Astrocyte (in vitro differentiated cells and primary cell): ENCODE results near the gene OTULINL. TPM values are rescaled to one million over a fixed set of nuclear protein-coding genes. Genes with fewer than 3 reads are reported as not detected.

Source experiments
- DNase-seq: peaks from one replicate; pipeline ENCODE4 v3.0.0-alpha.2; 2010; ENCODE audit warnings: low read depth
- FAIRE-seq: peaks from 2 replicates; lab custom pipeline; 2011; peaks lifted over from hg19 to GRCh38; lab: Jason Lieb, UNC
- H2AFZ ChIP-seq: 2 replicates; pipeline ENCODE4 v1.6.0; 2012; ENCODE audit warnings: low read depth, low read length, inconsistent platforms
- H3K27ac ChIP-seq: 2 replicates; pipeline ENCODE4 v1.5.1; 2011; ENCODE audit warnings: low read depth, low read length, inconsistent platforms
- H3K27me3 ChIP-seq: 2 replicates; pipeline ENCODE4 v1.6.0; 2011; ENCODE audit warnings: low read length, inconsistent platforms; ENCODE audit not compliant: insufficient read depth
- H3K36me3 ChIP-seq: 2 replicates; pipeline ENCODE4 v1.5.1; 2011; ENCODE audit warnings: low read length, inconsistent platforms; ENCODE audit not compliant: insufficient read depth
- H3K4me1 ChIP-seq: 2 replicates; pipeline ENCODE4 v1.5.1; 2011; ENCODE audit warnings: low read length, inconsistent platforms; ENCODE audit not compliant: insufficient read depth
- H3K4me2 ChIP-seq: 2 replicates; pipeline ENCODE4 v1.6.0; 2012; ENCODE audit warnings: low read length, inconsistent platforms
- H3K4me3 ChIP-seq: 2 replicates; pipeline ENCODE4 v1.5.1; 2011; ENCODE audit warnings: low read depth, mild to moderate bottlenecking, low read length, inconsistent platforms; ENCODE audit not compliant: insufficient read depth
- H3K79me2 ChIP-seq: 2 replicates; pipeline ENCODE4 v1.6.0; 2012; ENCODE audit warnings: mild to moderate bottlenecking, low read length, inconsistent platforms; ENCODE audit not compliant: insufficient read depth
- H3K9ac ChIP-seq: 2 replicates; pipeline ENCODE4 v1.6.0; 2012; ENCODE audit warnings: mild to moderate bottlenecking, low read length, inconsistent platforms
- H3K9me3 ChIP-seq: 2 replicates; pipeline ENCODE4 v1.5.1; 2012; ENCODE audit warnings: low read depth, mild to moderate bottlenecking, low read length, inconsistent platforms; ENCODE audit not compliant: insufficient read depth
- H4K20me1 ChIP-seq: 2 replicates; pipeline ENCODE4 v1.6.0; 2012; ENCODE audit warnings: low read length, inconsistent platforms; ENCODE audit not compliant: insufficient read depth
- H3K27ac Mint-ChIP-seq: one replicate; pipeline ENCODE4 v1.8.0; 2021; ENCODE audit warnings: mild to moderate bottlenecking, mixed read lengths; ENCODE audit not compliant: unreplicated experiment
- H3K27me3 Mint-ChIP-seq: one replicate; pipeline ENCODE4 v1.8.0; 2021; ENCODE audit warnings: low read depth, mixed read lengths; ENCODE audit not compliant: unreplicated experiment
- H3K36me3 Mint-ChIP-seq: one replicate; pipeline ENCODE4 v1.8.0; 2021; ENCODE audit warnings: low read depth, mixed read lengths; ENCODE audit not compliant: unreplicated experiment
- H3K4me1 Mint-ChIP-seq: one replicate; pipeline ENCODE4 v1.8.0; 2021; ENCODE audit warnings: low read depth, mixed read lengths; ENCODE audit not compliant: unreplicated experiment
- H3K4me3 Mint-ChIP-seq: one replicate; pipeline ENCODE4 v1.8.0; 2021; ENCODE audit warnings: mild to moderate bottlenecking, moderate library complexity, mixed read lengths; ENCODE audit not compliant: unreplicated experiment
- H3K9me3 Mint-ChIP-seq: one replicate; pipeline ENCODE4 v1.8.0; 2021; ENCODE audit warnings: mild to moderate bottlenecking, mixed read lengths; ENCODE audit not compliant: unreplicated experiment
- CTCF ChIP-seq: IDR thresholded peaks from 2 replicates; pipeline ENCODE4 v1.5.1; 2011; ENCODE audit warnings: low read depth, mild to moderate bottlenecking, inconsistent platforms, low read length, moderate library complexity; ENCODE audit not compliant: insufficient read depth
- EZH2 ChIP-seq: IDR thresholded peaks from 2 replicates; pipeline ENCODE4 v1.6.1; 2012; ENCODE audit warnings: mild to moderate bottlenecking, low read length, inconsistent platforms; ENCODE audit not compliant: insufficient read depth
- total RNA-seq: library from RNA; stranded (reverse); gene quantifications from 2 replicates; pipeline ENCODE4 v1.2.1, GENCODE V29; 2021

The OTULINL gene
- total RNA-seq, 1 donor from 2014 or later, result 2.8 TPM

- H3K36me3 Mint-ChIP-seq, result no peaks in the 10 kb centered on the region
- no peak overlapping the region for H3K4me3 ChIP-seq
- no peak overlapping the region for H3K27ac Mint-ChIP-seq
- peaks cover 21% of the 10 kb centered on the region for H3K4me1 Mint-ChIP-seq
- H3K36me3 ChIP-seq, result no peaks in the 10 kb centered on the region
- H3K27me3 Mint-ChIP-seq, result peaks cover 2% of the 10 kb centered on the region
- H2AFZ ChIP-seq, result no peak overlapping the region
- no peak overlapping the region for H3K9ac ChIP-seq
- H3K27me3 ChIP-seq, result no peaks in the 10 kb centered on the region
- no peak for TF ChIP-seq CTCF
- TF ChIP-seq EZH2, result no peak
- FAIRE-seq (no peak), DNase-seq (no peak)
- no peak overlapping the region for H3K4me3 Mint-ChIP-seq
- H3K9me3 Mint-ChIP-seq, result peaks cover 1% of the 10 kb centered on the region
- H3K4me2 ChIP-seq, result no peak overlapping the region
- no peaks in the 10 kb centered on the region for H3K9me3 ChIP-seq
- peaks cover 10% of the 10 kb centered on the region for H3K4me1 ChIP-seq
- no peaks in the 10 kb centered on the region for H3K79me2 ChIP-seq
- H3K27ac ChIP-seq, result no peak overlapping the region
- H4K20me1 ChIP-seq, result no peaks in the 10 kb centered on the region
Observed at GRCh38 chr5:14597080-14597479, 15.5 kb downstream of the OTULINL start.

GRCh38 chr5:14598225-14598624, 16.6 kb downstream of the OTULINL start:
- H3K4me1 ChIP-seq, result peaks cover 5% of the 10 kb centered on the region
- H3K36me3 ChIP-seq, result no peaks in the 10 kb centered on the region
- H3K27me3 ChIP-seq, result no peaks in the 10 kb centered on the region
- H3K9ac ChIP-seq, result no peak overlapping the region
- H3K9me3 Mint-ChIP-seq, result peaks cover 1% of the 10 kb centered on the region
- H3K4me3 ChIP-seq, result no peak overlapping the region
- DNase-seq, result no peak
- no peak overlapping the region for H3K27ac ChIP-seq
- no peaks in the 10 kb centered on the region for H4K20me1 ChIP-seq
- H3K4me1 Mint-ChIP-seq, result peaks cover 15% of the 10 kb centered on the region
- H3K27ac Mint-ChIP-seq, result no peak overlapping the region
- no peak overlapping the region for H2AFZ ChIP-seq
- no peak for FAIRE-seq
- H3K4me2 ChIP-seq, result no peak overlapping the region
- TF ChIP-seq EZH2 (no peak), CTCF (no peak)
- H3K36me3 Mint-ChIP-seq, result no peaks in the 10 kb centered on the region
- H3K27me3 Mint-ChIP-seq, result peaks cover 2% of the 10 kb centered on the region
- H3K9me3 ChIP-seq, result no peaks in the 10 kb centered on the region
- no peaks in the 10 kb centered on the region for H3K79me2 ChIP-seq
- no peak overlapping the region for H3K4me3 Mint-ChIP-seq

- H3K27ac Mint-ChIP-seq, result no peak overlapping the region
- DNase-seq (no peak), FAIRE-seq (no peak)
- no peaks in the 10 kb centered on the region for H3K79me2 ChIP-seq
- no peaks in the 10 kb centered on the region for H4K20me1 ChIP-seq
- no peaks in the 10 kb centered on the region for H3K27me3 ChIP-seq
- no peak overlapping the region for H3K9ac ChIP-seq
- H3K4me1 ChIP-seq, result no peaks in the 10 kb centered on the region
- no peak overlapping the region for H3K4me2 ChIP-seq
- no peak overlapping the region for H3K4me3 Mint-ChIP-seq
- peaks cover 6% of the 10 kb centered on the region for H3K4me1 Mint-ChIP-seq
- peaks cover 3% of the 10 kb centered on the region for H3K36me3 Mint-ChIP-seq
- peaks cover 1% of the 10 kb centered on the region for H3K9me3 Mint-ChIP-seq
- H3K4me3 ChIP-seq, result no peak overlapping the region
- H3K9me3 ChIP-seq, result no peaks in the 10 kb centered on the region
- no peak overlapping the region for H2AFZ ChIP-seq
- peaks cover 2% of the 10 kb centered on the region for H3K27me3 Mint-ChIP-seq
- no peak overlapping the region for H3K27ac ChIP-seq
- TF ChIP-seq EZH2 (no peak), CTCF (no peak)
- no peaks in the 10 kb centered on the region for H3K36me3 ChIP-seq
Observed at GRCh38 chr5:14599476-14600127, 18.0 kb downstream of the OTULINL start.
